Measurements from ENCODE around the gene ORM1.

- TF ChIP-seq CTCF (conservative IDR thresholded peaks at IDR 0.05) = no peak
- TF ChIP-seq EZH2 (IDR thresholded peaks at IDR 0.05; ENCODE audit: low read depth) = no peak
Observed at GRCh38 chr9:114280636-114281472, 42.0 kb upstream of the ORM1 start.

All from PC-9 (cell line).